PC-3 (cell line): ENCODE data around the gene GRIA2. TPM values are rescaled to one million over a fixed set of nuclear protein-coding genes. Genes with fewer than 3 reads are reported as not detected.
A peak's percentile ranks its signal among the peaks of the same experiment; 100 is the strongest.
"Not testable (repeated sequence)": the region's sequence is repeated elsewhere in the genome, so short reads cannot be mapped to it uniquely, and the experiment has no call there.

Source experiments
- ATAC-seq: fragments of 200-7000 bp; cut with Tn5 transposase; 2 replicates; pipeline ENCODE4 v1.9.1; 2020; ENCODE audit warnings: mild to moderate bottlenecking, moderate library complexity
- Bru-seq: library from RNA; stranded (reverse); fragments of 400-500 nt; gene quantifications from one replicate; lab custom pipeline; 2021; lab: Mats Ljungman, UMichigan
- BruChase-seq, 2 experiments: library from RNA; stranded (reverse); fragments of 400-500 nt; gene quantifications; one replicate each; lab custom pipeline; 2021; lab: Mats Ljungman, UMichigan
- BruUV-seq: library from RNA; stranded (reverse); fragments of 400-500 nt; replicated peaks from 2 replicates; lab custom pipeline; 2021; lab: Mats Ljungman, UMichigan
- CTCF ChIA-PET: fragments of 300-600 bp; sonication (Branson Sonifier 250); formaldehyde crosslinking; loops from one replicate; lab custom pipeline; 2022; ENCODE audit warnings: antibody characterized with exemption; lab: Charles Lee
- POLR2A ChIA-PET: fragments of 300-600 bp; sonication (Branson Sonifier 250); formaldehyde crosslinking; loops from one replicate; lab custom pipeline; 2022; ENCODE audit warnings: antibody characterized with exemption; ENCODE audit not compliant: unreplicated experiment; lab: Charles Lee
- DNase-seq: peaks from one replicate; pipeline ENCODE4 v3.0.0-alpha.2; 2015
- H2AFZ ChIP-seq: fragments of 300-600 bp; sonication (generic); 2 replicates; pipeline ENCODE4 v1.6.0; 2016; ENCODE audit warnings: antibody characterized with exemption, low read length
- H3F3A ChIP-seq: fragments of 300-600 bp; sonication (generic); one replicate; pipeline ENCODE4 v1.6.0; 2017; ENCODE audit warnings: antibody characterized with exemption, low read length, control low read depth, mild to moderate bottlenecking; ENCODE audit not compliant: unreplicated experiment
- H3K27ac ChIP-seq: fragments of 300-600 bp; sonication (generic); 2 replicates; pipeline ENCODE4 v1.5.1; 2016; ENCODE audit warnings: mild to moderate bottlenecking, low read length
- H3K27me3 ChIP-seq: fragments of 300-600 bp; sonication (generic); 2 replicates; pipeline ENCODE4 v1.6.1; 2016; ENCODE audit warnings: low read length, mixed read lengths
- H3K36me3 ChIP-seq: fragments of 300-600 bp; sonication (generic); 2 replicates; pipeline ENCODE4 v1.6.1; 2016; ENCODE audit warnings: low read depth, mixed run types, low read length, mixed read lengths
- H3K4me1 ChIP-seq: fragments of 300-600 bp; sonication (generic); 2 replicates; pipeline ENCODE4 v1.5.1; 2016; ENCODE audit warnings: low read length; ENCODE audit not compliant: insufficient read depth
- H3K4me2 ChIP-seq: fragments of 300-600 bp; sonication (generic); 2 replicates; pipeline ENCODE4 v1.6.0; 2016; ENCODE audit warnings: low read length
- H3K4me3 ChIP-seq: fragments of 300-600 bp; sonication (generic); 2 replicates; pipeline ENCODE4 v1.5.1; 2016; ENCODE audit warnings: mild to moderate bottlenecking, low read length, mixed read lengths
- H3K79me2 ChIP-seq: fragments of 300-600 bp; sonication (generic); 2 replicates; pipeline ENCODE4 v1.6.1; 2017; ENCODE audit warnings: low read length, mixed read lengths
- H3K9ac ChIP-seq: fragments of 300-600 bp; sonication (generic); 2 replicates; pipeline ENCODE4 v1.6.0; 2016; ENCODE audit warnings: mild to moderate bottlenecking, low read length
- H3K9me2 ChIP-seq: fragments of 300-600 bp; sonication (generic); replicated peaks from 2 replicates; pipeline ENCODE4 v1.6.1; 2016; ENCODE audit warnings: mixed run types, low read length, mixed read lengths
- H3K9me3 ChIP-seq: fragments of 300-600 bp; sonication (generic); 2 replicates; pipeline ENCODE4 v1.6.1; 2016; ENCODE audit warnings: low read length, mixed read lengths
- H4K20me1 ChIP-seq: fragments of 300-600 bp; sonication (generic); 2 replicates; pipeline ENCODE4 v1.6.1; 2016; ENCODE audit warnings: low read length, mixed read lengths
- EZH2 ChIP-seq: fragments of 300-600 bp; sonication (generic); IDR thresholded peaks from one replicate; pipeline ENCODE4 v1.6.1; 2017; ENCODE audit warnings: antibody characterized with exemption, mild to moderate bottlenecking, low read length; ENCODE audit not compliant: unreplicated experiment
- EZH2phosphoT487 ChIP-seq: fragments of 300-600 bp; sonication (generic); IDR thresholded peaks from 2 replicates; pipeline ENCODE4 v1.6.1; 2018; ENCODE audit warnings: mild to moderate bottlenecking, antibody characterized with exemption, low read length, borderline replicate concordance
- intact Hi-C: fragments of 100-400 bp; cut with micrococcal nuclease; formaldehyde crosslinking; loops from 2 replicates; pipeline ENCODE4 v1.9.0; 2023
- long read RNA-seq: library from polyadenylated mRNA; unstranded; transcript quantifications from one replicate; pipeline ENCODE4 v2.0.0, GENCODE V29; 2021; ENCODE audit not compliant: unreplicated experiment
- total RNA-seq: library from RNA; depleted of rRNA; stranded (reverse); fragments of >200 nt; gene quantifications from 2 replicates; pipeline ENCODE4 v1.2.3, GENCODE V29; 2014; rRNA removed
- TF ChIP-seq, protein P1 (sequence below): fragments of 300-600 bp; sonication (generic); conservative IDR thresholded peaks from 2 replicates; pipeline ENCODE4 v1.5.1; 2017; ENCODE audit warnings: antibody characterized with exemption, low read depth, mild to moderate bottlenecking, low read length

Gene GRIA2
- total RNA-seq (not detected in 2 replicates), Bru-seq, nascent RNA (percentile 1 among the genes with signal in this experiment), BruChase-seq, experiment 1, labeled RNA remaining after a 6-hour chase (percentile 3 among the genes with signal in this experiment), BruChase-seq, experiment 2, labeled RNA remaining after a 2-hour chase (percentile 5 among the genes with signal in this experiment)
- long read RNA-seq = 0 reads

DNA sequence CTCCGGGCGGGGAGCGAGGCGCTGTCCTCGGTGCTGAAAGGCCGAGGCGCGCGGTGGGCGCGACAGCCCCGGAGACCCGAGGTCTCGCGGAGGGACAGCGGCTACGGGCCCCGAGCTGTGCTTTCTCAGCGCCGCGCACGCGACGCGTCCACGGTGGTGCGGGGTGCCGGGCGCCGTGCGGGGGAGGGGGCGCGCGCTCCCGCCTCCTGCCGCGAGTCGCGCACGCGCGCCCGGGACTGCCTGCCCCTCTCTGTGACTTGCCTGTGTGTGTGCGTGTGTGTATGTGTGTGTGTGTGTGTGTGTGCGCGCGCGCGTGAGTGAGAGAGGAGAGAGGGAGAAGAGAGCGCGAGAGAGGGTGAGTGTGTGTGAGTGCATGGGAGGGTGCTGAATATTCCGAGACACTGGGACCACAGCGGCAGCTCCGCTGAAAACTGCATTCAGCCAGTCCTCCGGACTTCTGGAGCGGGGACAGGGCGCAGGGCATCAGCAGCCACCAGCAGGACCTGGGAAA is at the start of gene GRIA2:
Gene GRIA2 (plus strand): TSS at position 358 of the 511 bp plus-strand sequence. CDS start 315 bp downstream, outside the sequence.
- no peak for TF ChIP-seq EZH2phosphoT487
- no peak for TF ChIP-seq EZH2
- TF ChIP-seq, protein P1, sequence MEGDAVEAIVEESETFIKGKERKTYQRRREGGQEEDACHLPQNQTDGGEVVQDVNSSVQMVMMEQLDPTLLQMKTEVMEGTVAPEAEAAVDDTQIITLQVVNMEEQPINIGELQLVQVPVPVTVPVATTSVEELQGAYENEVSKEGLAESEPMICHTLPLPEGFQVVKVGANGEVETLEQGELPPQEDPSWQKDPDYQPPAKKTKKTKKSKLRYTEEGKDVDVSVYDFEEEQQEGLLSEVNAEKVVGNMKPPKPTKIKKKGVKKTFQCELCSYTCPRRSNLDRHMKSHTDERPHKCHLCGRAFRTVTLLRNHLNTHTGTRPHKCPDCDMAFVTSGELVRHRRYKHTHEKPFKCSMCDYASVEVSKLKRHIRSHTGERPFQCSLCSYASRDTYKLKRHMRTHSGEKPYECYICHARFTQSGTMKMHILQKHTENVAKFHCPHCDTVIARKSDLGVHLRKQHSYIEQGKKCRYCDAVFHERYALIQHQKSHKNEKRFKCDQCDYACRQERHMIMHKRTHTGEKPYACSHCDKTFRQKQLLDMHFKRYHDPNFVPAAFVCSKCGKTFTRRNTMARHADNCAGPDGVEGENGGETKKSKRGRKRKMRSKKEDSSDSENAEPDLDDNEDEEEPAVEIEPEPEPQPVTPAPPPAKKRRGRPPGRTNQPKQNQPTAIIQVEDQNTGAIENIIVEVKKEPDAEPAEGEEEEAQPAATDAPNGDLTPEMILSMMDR = no peak
- intact Hi-C loops = loop anchor here (10.0 kb wide), 1 partner anchor 584 kb away; no protein-coding TSS in a partner anchor
- Histone ChIP-seq H3K79me2 (no peaks in the 10 kb centered on the region), H3K27me3 (peaks cover 10% of the 10 kb centered on the region; the same call in 1 of the 2 replicates), H3K4me2 (no peak within 1 kb of the TSS), H2AFZ (no peak within 1 kb of the TSS), H3F3A (no peaks in the 10 kb centered on the region), H3K27ac (no peak within 1 kb of the TSS), H3K9me2 (no peaks in the 10 kb centered on the region), H3K9ac (no peak within 1 kb of the TSS), H3K9me3 (no peaks in the 10 kb centered on the region), H3K4me3 (no peak within 1 kb of the TSS), H3K36me3 (no peaks in the 10 kb centered on the region), H3K4me1 (no peaks in the 10 kb centered on the region), H4K20me1 (no peaks in the 10 kb centered on the region)
- CTCF ChIA-PET = no interaction called here
- POLR2A ChIA-PET = no interaction called here
- DNase-seq (no peak), ATAC-seq (no peak)
- BruUV-seq = no TSS peak

DNA sequence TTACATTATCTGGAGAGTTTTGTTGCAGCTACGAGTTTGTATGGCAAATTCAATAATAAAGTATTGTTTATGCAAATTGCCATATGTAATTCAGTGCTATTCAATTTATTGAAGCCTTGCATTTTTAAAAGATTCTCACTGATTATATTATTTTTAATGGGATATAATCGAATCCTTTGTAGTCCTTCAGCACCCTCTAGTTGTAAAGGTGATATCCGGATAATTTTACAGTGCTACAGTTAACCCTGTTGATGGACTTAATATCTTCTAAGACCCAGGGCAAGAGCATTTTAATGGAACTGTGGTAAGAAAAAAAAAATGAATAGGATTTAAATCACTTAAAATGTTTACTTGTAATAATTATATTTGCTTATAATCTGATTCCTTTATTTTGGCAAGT is 48.5 kb upstream of the GRIA2 start:
- no peak; the same call in 1 of the 2 replicates for ATAC-seq
- Histone ChIP-seq H4K20me1 (no peaks in the 10 kb centered on the region), H3K36me3 (no peaks in the 10 kb centered on the region), H3F3A (no peaks in the 10 kb centered on the region), H2AFZ (no peak overlapping the region), H3K27ac (no peak overlapping the region), H3K4me3 (no peak overlapping the region), H3K79me2 (no peaks in the 10 kb centered on the region), H3K9me3 (no peaks in the 10 kb centered on the region), H3K9ac (no peak overlapping the region), H3K27me3 (no peaks in the 10 kb centered on the region), H3K9me2 (no peaks in the 10 kb centered on the region), H3K4me2 (no peak overlapping the region), H3K4me1 (no peaks in the 10 kb centered on the region)
- TF ChIP-seq, protein P1 = peak; percentile 48
- TF ChIP-seq EZH2phosphoT487 (no peak), EZH2 (no peak)
- intact Hi-C loops = loop anchor here (2.0 kb wide), 1 partner anchor 189 kb away; no protein-coding TSS in a partner anchor
- BruUV-seq = no TSS peak
- peak; percentile 46 for DNase-seq
- ChIA-PET CTCF (interaction anchor here (0.7 kb wide), 1 partner anchor 192 kb away, joined by 3 read pairs; no protein-coding TSS in a partner anchor), POLR2A (no interaction called here)

DNA sequence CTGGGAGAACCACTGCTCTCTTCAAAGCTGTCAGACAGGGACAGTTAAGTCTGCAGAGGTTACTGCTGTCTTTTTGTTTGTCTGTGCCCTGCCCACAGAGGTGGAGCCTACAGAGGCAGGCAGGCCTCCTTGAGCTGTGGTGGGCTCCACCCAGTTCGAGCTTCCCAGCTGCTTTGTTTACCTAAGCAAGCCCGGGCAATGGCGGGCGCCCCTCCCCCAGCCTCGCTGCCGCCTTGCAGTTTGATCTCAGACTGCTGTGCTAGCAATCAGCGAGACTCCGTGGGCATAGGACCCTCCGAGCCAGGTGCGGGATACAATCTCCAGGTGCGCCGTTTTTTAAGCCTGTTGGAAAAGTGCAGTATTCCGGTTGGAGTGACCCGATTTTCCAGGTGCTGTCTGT is 40.3 kb upstream of the GRIA2 start:
- POLR2A ChIA-PET, H3K9ac ChIP-seq, BruUV-seq, H3K36me3 ChIP-seq, H3K4me2 ChIP-seq, H3K4me1 ChIP-seq, H3K9me2 ChIP-seq, intact Hi-C loops, H3F3A ChIP-seq, ATAC-seq, H3K79me2 ChIP-seq, H4K20me1 ChIP-seq, DNase-seq, H3K9me3 ChIP-seq, H3K27ac ChIP-seq, H2AFZ ChIP-seq, H3K27me3 ChIP-seq, H3K4me3 ChIP-seq: not testable (repeated sequence)
- CTCF ChIA-PET = interaction anchor here (0.6 kb wide), 1 partner anchor 211 kb away, joined by 5 read pairs; no protein-coding TSS in a partner anchor
